NCI-H82 (cell line): ENCODE results near the gene BABAM2.

Experiments
- DNase-seq: peaks from one replicate; lab custom pipeline; 2025; lab: John Stamatoyannopoulos, UW

Gene BABAM2

DNA sequence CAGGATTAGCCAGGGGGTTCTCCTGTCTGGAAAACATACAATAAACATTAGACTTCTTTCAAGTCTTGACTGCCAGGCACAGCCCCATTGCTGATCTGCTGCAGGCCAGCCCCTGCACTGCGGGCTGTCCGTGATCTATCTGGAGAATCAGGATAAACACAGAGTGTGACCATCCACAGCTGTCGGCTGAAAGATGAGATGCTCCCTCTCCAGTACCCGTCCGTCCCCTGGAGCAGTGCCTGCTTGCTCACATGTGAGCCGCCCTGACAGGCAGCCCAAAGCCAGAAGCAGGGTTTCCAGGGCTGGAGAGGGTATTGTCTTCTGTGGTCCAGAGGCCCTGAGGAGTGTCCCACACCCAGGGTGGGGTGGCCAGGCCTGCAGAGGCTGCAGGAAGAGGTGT is 456.1 kb downstream of the BABAM2 start:
- peak; percentile 11 for DNase-seq

GRCh38 chr2:28347193-28347592 is 456.7 kb downstream of the BABAM2 start:
- DNase-seq: no peak

GRCh38 chr2:28347596-28347995 is 457.1 kb downstream of the BABAM2 start:
- DNase-seq: no peak

DNA sequence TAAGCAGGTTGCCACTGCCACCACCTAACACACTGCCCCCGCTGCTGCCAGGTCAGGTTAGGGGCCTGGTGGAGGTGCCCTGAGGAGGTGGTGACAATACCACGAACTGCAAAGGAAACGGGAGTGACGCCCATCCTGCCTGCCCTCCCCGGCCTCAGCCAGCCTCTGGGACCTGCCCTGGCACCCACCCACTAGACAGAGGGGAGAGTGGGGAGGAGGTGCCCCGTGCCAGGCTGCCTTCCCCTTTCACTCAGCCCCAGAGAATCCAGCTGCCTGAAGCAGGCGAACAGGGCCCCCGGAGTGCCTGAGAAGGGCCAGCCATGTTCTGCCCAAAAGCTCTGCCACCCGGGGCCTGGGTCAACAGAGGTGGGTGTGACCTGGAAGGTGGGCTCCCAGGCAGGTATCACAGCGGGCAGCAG is 457.6 kb downstream of the BABAM2 start:
- no peak for DNase-seq

- no peak for DNase-seq
These were observed 458.4 kb downstream of the BABAM2 start for GRCh38 chr2:28348921-28349320.

DNA sequence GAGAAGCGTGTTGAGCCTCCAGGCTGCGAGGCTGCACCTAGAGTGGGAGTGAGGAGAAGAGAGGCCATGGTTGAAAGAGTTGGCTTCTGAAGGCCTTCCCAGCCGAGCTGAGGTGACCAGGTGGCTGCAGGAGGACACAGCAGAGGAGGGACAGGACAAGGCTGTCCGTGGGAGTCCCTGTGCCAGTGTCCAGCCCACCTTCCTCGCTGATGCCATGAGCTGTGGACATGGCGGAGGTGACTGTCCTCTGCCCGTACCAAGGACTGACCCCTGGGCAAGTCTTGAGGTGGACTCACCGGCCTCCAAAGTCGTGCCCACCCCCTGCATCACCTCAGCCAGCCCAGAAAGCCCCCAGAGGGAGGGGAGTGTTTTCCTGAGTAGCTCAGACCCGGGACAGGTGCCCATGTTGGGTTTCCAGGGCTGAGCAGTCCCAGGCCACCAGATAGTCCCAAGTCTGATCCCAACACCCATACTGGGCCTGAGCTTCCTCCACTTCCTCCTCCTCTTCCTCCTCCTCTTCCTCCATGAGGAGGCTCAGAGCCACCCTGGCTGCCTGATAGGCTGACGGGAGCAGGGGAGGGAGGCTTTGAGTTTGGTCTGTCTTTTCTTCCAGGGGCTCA is 459.1 kb downstream of the BABAM2 start:
- no peak for DNase-seq

DNA sequence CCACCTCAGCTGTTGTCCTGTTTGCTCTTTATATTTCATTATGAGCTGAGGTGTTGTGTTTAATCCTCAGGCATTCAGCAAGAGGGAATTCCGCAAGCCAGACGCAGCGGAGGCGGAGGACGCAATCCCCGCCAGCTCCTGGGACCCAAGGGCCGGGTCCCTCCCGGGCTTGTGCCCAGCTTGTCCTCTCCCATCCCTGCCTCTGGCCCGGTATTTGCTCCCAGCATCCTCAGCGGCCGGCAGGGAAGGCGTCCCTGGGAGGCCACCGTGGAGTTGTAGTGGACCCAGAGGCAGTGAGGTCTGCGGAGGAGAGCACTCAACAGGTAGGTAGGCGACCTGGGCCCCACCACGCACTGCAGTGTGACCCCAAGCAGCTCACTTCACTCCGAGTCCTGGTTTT is 459.7 kb downstream of the BABAM2 start:
- no peak for DNase-seq

DNA sequence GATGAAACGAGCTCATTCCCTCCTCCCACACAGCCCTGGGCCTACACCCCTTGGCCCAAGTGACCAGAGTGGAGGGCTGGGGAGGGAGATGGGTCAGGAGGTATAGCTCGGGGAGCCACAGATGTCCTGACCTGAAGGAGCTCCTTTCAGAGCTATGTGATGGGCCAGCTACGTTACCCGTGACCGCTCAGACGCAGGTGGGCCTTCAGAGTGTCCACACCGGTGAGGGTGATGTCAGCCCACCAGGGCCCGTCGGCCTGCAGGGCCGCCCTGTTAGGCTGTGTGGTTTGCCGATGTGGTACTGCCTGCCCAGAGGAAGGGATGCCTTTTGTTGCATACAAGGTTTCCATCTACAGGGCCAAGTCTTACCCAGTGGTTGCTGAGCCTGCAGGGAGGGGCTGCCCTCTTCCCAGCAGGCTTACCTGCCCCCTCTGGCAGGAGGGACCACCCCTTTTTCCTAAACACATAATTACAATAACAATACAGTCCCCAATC is 460.3 kb downstream of the BABAM2 start:
- DNase-seq: no peak

- DNase-seq: no peak
These were observed 461.1 kb downstream of the BABAM2 start for GRCh38 chr2:28351621-28352020.

- DNase-seq: no peak
These were observed 461.6 kb downstream of the BABAM2 start for GRCh38 chr2:28352104-28352503.

GRCh38 chr2:28352610-28353195 is 462.2 kb downstream of the BABAM2 start:
- no peak for DNase-seq

- DNase-seq: no peak
These were observed 464.5 kb downstream of the BABAM2 start for GRCh38 chr2:28354920-28355520.

DNA sequence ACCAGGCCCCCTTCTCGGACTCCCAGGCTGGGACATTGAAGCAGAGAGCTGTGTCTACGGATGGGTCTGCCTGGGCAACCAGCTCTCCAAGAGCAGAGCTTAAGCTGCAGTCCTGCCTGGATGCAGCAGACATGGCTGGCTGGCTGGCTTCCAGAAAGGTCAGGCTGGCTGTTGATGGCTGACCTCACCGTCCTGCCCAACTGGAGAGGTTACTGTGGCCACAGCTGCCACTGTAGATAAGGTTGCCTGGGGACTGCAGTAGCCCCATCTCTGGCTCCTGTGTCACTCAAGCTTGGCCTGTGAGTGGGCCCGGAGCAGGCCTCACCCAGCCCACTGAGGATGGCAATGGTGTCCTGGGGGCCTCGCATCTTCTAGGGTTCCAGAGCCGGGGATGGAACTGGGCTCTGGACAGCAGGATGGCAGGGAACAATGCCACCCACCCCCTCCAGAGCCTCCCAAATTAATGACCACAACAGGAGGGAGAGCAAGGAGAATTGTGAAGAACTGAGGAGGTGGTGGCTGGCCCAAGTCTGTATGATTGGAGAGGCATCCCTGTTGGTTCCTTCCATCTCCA is 465.1 kb downstream of the BABAM2 start:
- DNase-seq: no peak

- no peak for DNase-seq
These were observed 465.8 kb downstream of the BABAM2 start for GRCh38 chr2:28356095-28356911.

GRCh38 chr2:28357055-28357454 is 466.5 kb downstream of the BABAM2 start:
- no peak for DNase-seq

GRCh38 chr2:28357948-28358667 is 467.6 kb downstream of the BABAM2 start:
- peak; percentile 83 for DNase-seq

DNA sequence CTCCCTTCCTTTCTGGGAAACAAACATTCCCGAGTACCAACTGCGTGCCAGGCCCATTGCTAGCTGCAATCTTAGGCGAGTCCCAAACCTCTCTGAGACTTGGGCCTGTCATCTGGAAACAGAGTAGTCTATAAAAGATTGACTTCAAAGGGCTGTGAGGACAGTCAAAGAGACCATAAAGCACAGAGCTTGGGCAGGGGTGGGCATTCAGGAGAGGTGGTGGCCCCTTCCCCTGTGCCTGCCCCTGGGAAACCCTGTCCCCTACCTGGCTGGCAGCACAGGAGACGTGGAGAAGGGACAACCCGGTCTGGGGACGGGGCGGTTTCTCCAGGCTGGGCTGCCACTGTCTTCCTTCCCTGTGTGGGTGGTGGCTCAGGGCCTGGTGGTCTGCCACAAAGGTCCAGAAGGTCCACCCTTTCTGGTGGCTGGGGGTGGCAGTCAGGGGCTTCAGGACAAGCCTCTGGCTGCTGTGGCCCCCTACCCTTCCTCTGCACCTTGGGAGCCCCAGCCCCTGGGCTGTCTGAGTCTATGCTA is 468.2 kb downstream of the BABAM2 start:
- no peak for DNase-seq

- DNase-seq: no peak
These were observed 468.9 kb downstream of the BABAM2 start for GRCh38 chr2:28359222-28360057.

DNA sequence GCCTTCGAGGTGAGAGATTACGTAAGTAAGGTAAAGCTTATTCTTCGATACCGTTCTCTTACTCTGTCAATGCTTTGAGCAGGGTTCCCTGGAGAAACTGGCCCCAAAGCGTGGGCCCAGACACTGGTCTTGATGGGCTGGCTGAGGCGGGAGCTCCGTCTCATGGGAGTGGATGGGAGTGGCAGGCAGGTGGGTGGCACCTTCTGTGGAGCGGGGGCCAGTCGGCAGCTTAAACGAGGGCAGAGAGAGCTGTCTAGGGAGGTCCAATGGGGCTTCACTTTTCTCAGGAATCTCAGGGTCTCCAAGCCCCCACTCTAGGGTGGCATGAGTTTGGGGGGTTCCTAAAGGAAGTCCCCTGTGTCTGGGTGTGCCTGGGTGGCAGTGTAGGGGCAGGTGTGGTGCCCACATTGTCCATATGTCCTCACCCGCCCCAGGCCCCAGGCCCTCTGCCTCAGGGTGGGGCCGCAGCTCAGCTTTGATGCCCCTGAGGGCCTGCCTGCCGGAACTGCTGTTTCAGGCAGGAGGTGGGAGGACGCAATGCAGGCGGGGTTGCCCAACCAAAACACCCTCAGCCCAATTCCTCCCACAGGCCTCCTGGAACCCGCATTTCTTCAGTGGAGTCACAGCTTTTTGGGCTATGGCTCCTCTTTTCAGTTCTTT is 469.7 kb downstream of the BABAM2 start:
- no peak for DNase-seq
